PC-9 (cell line): ENCODE data around the gene CCM2.

Experiments
- CTCF ChIP-seq: fragments of 200-600 bp; sonication (generic); conservative IDR thresholded peaks from 2 replicates; pipeline ENCODE4 v1.6.1; 2017; ENCODE audit warnings: mixed run types, antibody characterized with exemption, mild to moderate bottlenecking, moderate library complexity
- EZH2 ChIP-seq: fragments of 200-600 bp; sonication (generic); IDR thresholded peaks from 2 replicates; pipeline ENCODE4 v1.8.0; 2017; ENCODE audit warnings: antibody characterized with exemption, low read depth

GRCh38 chr7:45036317-45036716 lies 36.3 kb downstream of the CCM2 start:
- no peak for TF ChIP-seq CTCF
- TF ChIP-seq EZH2 = no peak
